ENCODE measurements around the gene RNF150.

RNF150 gene

DNA sequence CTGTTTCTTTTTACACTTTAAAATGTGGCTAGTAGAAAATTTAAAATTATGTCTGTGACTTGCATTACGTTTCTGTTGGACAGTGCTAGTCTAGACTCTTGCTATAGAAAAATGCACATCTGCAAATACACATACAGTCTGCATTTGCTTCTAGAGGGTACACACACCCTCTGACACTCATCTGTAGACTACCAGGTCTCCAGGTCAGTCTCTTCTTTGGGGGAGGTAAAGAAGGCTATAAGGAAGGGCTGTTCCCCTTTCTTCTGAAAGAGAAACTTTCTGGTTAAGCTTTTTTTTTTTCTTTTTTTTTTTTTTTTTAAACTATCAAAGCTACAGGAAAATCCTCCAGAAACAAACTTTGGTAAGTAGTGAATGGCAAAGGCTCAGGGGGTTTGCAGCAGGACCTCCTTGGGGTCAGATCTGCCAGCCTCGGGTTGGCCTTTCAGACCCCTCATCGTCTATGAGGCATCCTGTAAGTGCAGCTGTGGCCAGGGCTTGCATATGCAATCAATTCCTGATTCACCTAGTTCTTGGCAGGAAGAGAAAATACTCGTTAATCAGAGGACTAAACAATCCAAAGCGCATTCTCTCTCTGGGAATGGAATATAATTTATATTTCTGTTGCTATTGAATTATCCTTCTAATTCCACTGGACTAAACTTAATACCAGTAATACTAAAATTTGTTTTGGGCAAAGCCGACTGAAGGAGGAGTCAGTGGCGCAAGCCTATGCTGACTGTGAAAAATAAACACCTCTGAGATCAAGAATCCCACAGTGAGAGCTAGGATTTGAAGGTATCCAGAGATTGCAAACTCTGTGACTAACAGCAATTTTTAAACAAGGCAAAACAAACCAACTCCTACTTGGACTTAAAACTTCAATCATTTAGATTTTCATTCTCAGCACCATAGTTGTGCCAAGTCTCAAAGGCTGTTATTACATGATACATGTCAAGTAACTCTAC, 267.7 kb downstream of the RNF150 start:
- H3K4me2 ChIP-seq (ENCODE audit: low read depth, low read length, poor library complexity, severe bottlenecking): no peak overlapping the region
- no peaks in the 10 kb centered on the region for H4K20me1 ChIP-seq (ENCODE audit: insufficient read depth, low read length, poor library complexity, severe bottlenecking)
- no peak overlapping the region for H2AFZ ChIP-seq (ENCODE audit: low read length)
- H3K27me3 ChIP-seq (ENCODE audit: insufficient read depth, low read length, poor library complexity, severe bottlenecking): no peaks in the 10 kb centered on the region
- H3K9ac ChIP-seq (ENCODE audit: low read depth, low read length, poor library complexity, severe bottlenecking): no peak overlapping the region
- TF ChIP-seq, protein P1, sequence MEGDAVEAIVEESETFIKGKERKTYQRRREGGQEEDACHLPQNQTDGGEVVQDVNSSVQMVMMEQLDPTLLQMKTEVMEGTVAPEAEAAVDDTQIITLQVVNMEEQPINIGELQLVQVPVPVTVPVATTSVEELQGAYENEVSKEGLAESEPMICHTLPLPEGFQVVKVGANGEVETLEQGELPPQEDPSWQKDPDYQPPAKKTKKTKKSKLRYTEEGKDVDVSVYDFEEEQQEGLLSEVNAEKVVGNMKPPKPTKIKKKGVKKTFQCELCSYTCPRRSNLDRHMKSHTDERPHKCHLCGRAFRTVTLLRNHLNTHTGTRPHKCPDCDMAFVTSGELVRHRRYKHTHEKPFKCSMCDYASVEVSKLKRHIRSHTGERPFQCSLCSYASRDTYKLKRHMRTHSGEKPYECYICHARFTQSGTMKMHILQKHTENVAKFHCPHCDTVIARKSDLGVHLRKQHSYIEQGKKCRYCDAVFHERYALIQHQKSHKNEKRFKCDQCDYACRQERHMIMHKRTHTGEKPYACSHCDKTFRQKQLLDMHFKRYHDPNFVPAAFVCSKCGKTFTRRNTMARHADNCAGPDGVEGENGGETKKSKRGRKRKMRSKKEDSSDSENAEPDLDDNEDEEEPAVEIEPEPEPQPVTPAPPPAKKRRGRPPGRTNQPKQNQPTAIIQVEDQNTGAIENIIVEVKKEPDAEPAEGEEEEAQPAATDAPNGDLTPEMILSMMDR (conservative IDR thresholded peaks at IDR 0.05; ENCODE audit: low read length): no peak
- no peak for TF ChIP-seq EZH2phosphoT487 (IDR thresholded peaks at IDR 0.05; ENCODE audit: borderline replicate concordance)
- H3K4me1 ChIP-seq (ENCODE audit: insufficient read depth, low read length, poor library complexity, severe bottlenecking): no peaks in the 10 kb centered on the region
- H3K9me3 ChIP-seq (ENCODE audit: insufficient read depth, low read depth, low read length): no peaks in the 10 kb centered on the region
- H3K36me3 ChIP-seq (ENCODE audit: insufficient read depth, low read length): peaks cover 5% of the 10 kb centered on the region; the same call in 1 of the 2 replicates
- no peaks in the 10 kb centered on the region for H3K79me2 ChIP-seq (ENCODE audit: insufficient read depth, low read length)
- no peak overlapping the region for H3K4me3 ChIP-seq (ENCODE audit: low read length, poor library complexity, severe bottlenecking)
- H3F3A ChIP-seq (ENCODE audit: low read depth): no peaks in the 10 kb centered on the region
- H3K9me2 ChIP-seq (replicated peaks; ENCODE audit: low read depth, low read length): no peaks in the 10 kb centered on the region

DNA sequence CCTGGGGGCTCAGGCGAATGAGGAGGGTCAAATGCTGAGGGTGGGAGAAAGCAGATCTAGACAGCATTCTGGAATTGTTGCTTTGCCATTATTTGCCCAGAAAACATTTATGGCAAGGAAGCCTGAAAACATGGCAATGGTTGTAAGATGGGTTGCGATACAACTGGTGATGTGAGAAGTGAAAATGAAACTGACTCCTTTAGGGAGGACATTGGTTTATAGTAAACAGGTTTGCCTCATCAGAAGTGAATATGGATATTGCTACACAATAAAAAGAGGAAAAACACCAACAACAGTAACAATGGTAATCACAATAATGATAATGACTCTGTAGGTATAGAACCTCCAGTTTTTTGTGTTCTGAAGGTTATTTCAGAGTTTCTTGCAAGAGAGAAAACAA, 270.1 kb downstream of the RNF150 start:
- no peak overlapping the region for H3K9ac ChIP-seq (ENCODE audit: low read depth, low read length, poor library complexity, severe bottlenecking)
- no peaks in the 10 kb centered on the region for H3F3A ChIP-seq (ENCODE audit: low read depth)
- peaks cover 5% of the 10 kb centered on the region; the same call in 1 of the 2 replicates for H3K36me3 ChIP-seq (ENCODE audit: insufficient read depth, low read length)
- H3K4me3 ChIP-seq (ENCODE audit: low read length, poor library complexity, severe bottlenecking): no peak overlapping the region
- H2AFZ ChIP-seq (ENCODE audit: low read length): no peak overlapping the region
- H4K20me1 ChIP-seq (ENCODE audit: insufficient read depth, low read length, poor library complexity, severe bottlenecking): no peaks in the 10 kb centered on the region
- H3K4me1 ChIP-seq (ENCODE audit: insufficient read depth, low read length, poor library complexity, severe bottlenecking): no peaks in the 10 kb centered on the region
- TF ChIP-seq, protein P1 (conservative IDR thresholded peaks at IDR 0.05; ENCODE audit: low read length): no peak
- no peak for TF ChIP-seq EZH2phosphoT487 (IDR thresholded peaks at IDR 0.05; ENCODE audit: borderline replicate concordance)
- H3K4me2 ChIP-seq (ENCODE audit: low read depth, low read length, poor library complexity, severe bottlenecking): no peak overlapping the region
- H3K27me3 ChIP-seq (ENCODE audit: insufficient read depth, low read length, poor library complexity, severe bottlenecking): no peaks in the 10 kb centered on the region
- H3K79me2 ChIP-seq (ENCODE audit: insufficient read depth, low read length): no peaks in the 10 kb centered on the region
- no peaks in the 10 kb centered on the region for H3K9me3 ChIP-seq (ENCODE audit: insufficient read depth, low read depth, low read length)
- no peaks in the 10 kb centered on the region for H3K9me2 ChIP-seq (replicated peaks; ENCODE audit: low read depth, low read length)

DNA sequence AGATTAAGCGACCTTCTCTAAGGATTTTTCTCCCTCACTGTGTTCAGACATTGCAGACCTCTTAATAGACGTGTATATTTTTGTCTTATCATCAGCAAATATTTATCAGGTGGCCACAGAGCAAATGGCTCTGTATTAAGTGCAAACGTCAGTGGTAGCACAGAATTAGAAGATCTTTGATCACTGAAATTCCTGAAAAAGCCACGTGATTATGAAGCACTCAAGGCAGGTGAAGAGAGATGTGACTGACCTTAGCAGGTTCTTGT, 271.2 kb downstream of the RNF150 start:
- no peaks in the 10 kb centered on the region for H3K79me2 ChIP-seq (ENCODE audit: insufficient read depth, low read length)
- H3K9ac ChIP-seq (ENCODE audit: low read depth, low read length, poor library complexity, severe bottlenecking): no peak overlapping the region
- H4K20me1 ChIP-seq (ENCODE audit: insufficient read depth, low read length, poor library complexity, severe bottlenecking): no peaks in the 10 kb centered on the region
- no peaks in the 10 kb centered on the region for H3K9me3 ChIP-seq (ENCODE audit: insufficient read depth, low read depth, low read length)
- H3K4me2 ChIP-seq (ENCODE audit: low read depth, low read length, poor library complexity, severe bottlenecking): no peak overlapping the region
- TF ChIP-seq, protein P1 (conservative IDR thresholded peaks at IDR 0.05; ENCODE audit: low read length): no peak
- no peak for TF ChIP-seq EZH2phosphoT487 (IDR thresholded peaks at IDR 0.05; ENCODE audit: borderline replicate concordance)
- no peaks in the 10 kb centered on the region for H3K4me1 ChIP-seq (ENCODE audit: insufficient read depth, low read length, poor library complexity, severe bottlenecking)
- no peaks in the 10 kb centered on the region for H3F3A ChIP-seq (ENCODE audit: low read depth)
- H3K9me2 ChIP-seq (replicated peaks; ENCODE audit: low read depth, low read length): no peaks in the 10 kb centered on the region
- peaks cover 5% of the 10 kb centered on the region; the same call in 1 of the 2 replicates for H3K36me3 ChIP-seq (ENCODE audit: insufficient read depth, low read length)
- H2AFZ ChIP-seq (ENCODE audit: low read length): no peak overlapping the region
- no peaks in the 10 kb centered on the region for H3K27me3 ChIP-seq (ENCODE audit: insufficient read depth, low read length, poor library complexity, severe bottlenecking)
- H3K4me3 ChIP-seq (ENCODE audit: low read length, poor library complexity, severe bottlenecking): no peak overlapping the region
